Sigmoid colon (tissue), 7 donors: Measurements from ENCODE around the gene STIM2. TPM values are rescaled to one million over a fixed set of nuclear protein-coding genes. Genes with fewer than 3 reads are reported as not detected.

Experiments
- DNase-seq: peaks from one replicate; pipeline ENCODE4 v3.0.0-alpha.2; 2019
- H3K27ac ChIP-seq, 4 donors: fragments of 200-600 bp; sonication (generic); one replicate each; pipeline ENCODE4 v1.5.1; 2016 to 2019; ENCODE audit warnings: mild to moderate bottlenecking in 1 of 4
- H3K27me3 ChIP-seq, 3 donors: fragments of 200-600 bp; sonication (generic); one replicate each; pipeline ENCODE4 v1.5.1; 2019; ENCODE audit warnings: mild to moderate bottlenecking in 1 of 3
- H3K36me3 ChIP-seq, 4 donors: fragments of 200-600 bp; sonication (generic); one replicate each; pipeline ENCODE4 v1.5.1; 2016 to 2019
- H3K4me1 ChIP-seq, 4 donors: fragments of 200-600 bp; sonication (generic); one replicate each; pipeline ENCODE4 v1.5.1; 2017 to 2019
- H3K4me3 ChIP-seq, 4 donors: fragments of 200-600 bp; sonication (generic); one replicate each; pipeline ENCODE4 v1.5.1; 2017 to 2019; ENCODE audit warnings: mild to moderate bottlenecking in 2 of 4, moderate library complexity in 1 of 4
- H3K9me3 ChIP-seq, 4 donors: fragments of 200-600 bp in 3 of 4; sonication (generic) in 3 of 4; one replicate each; pipeline versions ENCODE4 v1.5.1 to v1.6.1; 2013 to 2019
- CTCF ChIP-seq, 4 experiments: fragments of 450-650 bp in 3 of 4; fragments of 200-600 bp in 1 of 4; IDR thresholded peaks; one replicate each; pipeline ENCODE4 v1.5.1; 2016 to 2019; ENCODE audit warnings: antibody characterized with exemption in 4 of 4, mild to moderate bottlenecking in 3 of 4, moderate library complexity in 2 of 4
- EP300 ChIP-seq, 4 donors: sonication (generic); formaldehyde crosslinking; IDR thresholded peaks; one replicate each; pipeline ENCODE4 v1.6.1; 2017; ENCODE audit warnings: antibody characterized with exemption in 4 of 4
- POLR2A ChIP-seq, 2 donors: fragments of 450-650 bp; IDR thresholded peaks; one replicate each; pipeline ENCODE4 v1.6.1; 2016; ENCODE audit warnings: antibody characterized with exemption in 2 of 2, mild to moderate bottlenecking in 2 of 2, moderate library complexity in 2 of 2
- POLR2AphosphoS5 ChIP-seq, 4 donors: sonication (generic); formaldehyde crosslinking; IDR thresholded peaks; one replicate each; pipeline ENCODE4 v1.6.1; 2017; ENCODE audit warnings: antibody characterized with exemption in 4 of 4
- WGBS, 2 donors: extraction: QIAGEN DNeasy Blood & Tissue Kit; methylation state at CpG; one replicate each; pipeline ENCODE4 v1.1.7; 2013; 5-methylcytosine and 5-hydroxymethylcytosine counted together
- intact Hi-C: fragments of 100-400 bp; cut with DNase I; formaldehyde crosslinking; loops from one replicate; pipeline ENCODE4 v1.15.1; 2023
- polyA plus RNA-seq, 3 donors: library from polyadenylated mRNA; stranded (reverse); fragments of 200-250 nt; gene quantifications; one replicate each; pipeline ENCODE4 v1.2.3, GENCODE V29; 2013
- total RNA-seq, 4 donors: library from RNA; depleted of rRNA; stranded (reverse); fragments of >200 nt; gene quantifications; one replicate each; pipeline ENCODE4 v1.1.0, GENCODE V29; 2016
- donor health status: healthy with polysubstance abuse.
- donor health status: Bipolar disorder and iron deficiency.
- donor health status: healthy.

Gene STIM2
- total and polyA plus RNA-seq, 7 donors = 3.0 to 16.8 (median 14.1) TPM

- 70 to 74% methylated on average over 14 of the region's 14 CpGs for WGBS, 2 donors
- no peak for DNase-seq
- intact Hi-C loops = no loop called here
These were observed 207.7 kb downstream of the STIM2 start for GRCh38 chr4:27068151-27068867.

More at GRCh38 chr4:27068151-27068867, 207.7 kb downstream of the STIM2 start:
- Histone ChIP-seq H3K4me1 (no peaks in the 10 kb centered on the region), H3K27ac (no peak overlapping the region), H3K36me3 (no peaks in the 10 kb centered on the region), H3K27me3 (no peaks in the 10 kb centered on the region), H3K9me3 (peaks cover 0 to 3% (median 0%) of the 10 kb centered on the region in 4 donors), H3K4me3 (no peak overlapping the region)
- TF ChIP-seq POLR2AphosphoS5 (IDR thresholded peaks at IDR 0.05) = no peak
- TF ChIP-seq CTCF (IDR thresholded peaks at IDR 0.05) = no peak
- TF ChIP-seq EP300 (IDR thresholded peaks at IDR 0.05) = no peak
- TF ChIP-seq POLR2A (IDR thresholded peaks at IDR 0.05) = no peak
